Natural killer cell treated with Interleukin-12 subunit alpha and Interleukin-12 subunit beta and Interleukin-15 and Interleukin-18, amount 100 ng/mL, for 72 hours (primary cell): Measurements from ENCODE around the gene PDE9A. TPM values are rescaled to one million over a fixed set of nuclear protein-coding genes. Genes with fewer than 3 reads are reported as not detected.

Experiments
- ATAC-seq, 2 donors: fragments of 150-1000 bp; cut with Tn5 transposase in 1 of 2; sonication (Bioruptor Pico), chemical (Tn5 transposase) in 1 of 2; 2 replicates each; pipeline ENCODE4 v1.10.0; 2021
- DNase-seq: peaks from one replicate; pipeline ENCODE4 v3.0.0; 2022; ENCODE audit warnings: low spot score
- H3K27ac Mint-ChIP-seq, 2 donors: 1 replicate in 1 of 2; 2 replicates in 1 of 2; pipeline ENCODE4 v1.8.0; 2022; ENCODE audit warnings: mixed read lengths in 2 of 2, mild to moderate bottlenecking in 1 of 2, moderate library complexity in 1 of 2
- H3K27me3 Mint-ChIP-seq, 2 donors: 1 replicate in 1 of 2; 2 replicates in 1 of 2; pipeline ENCODE4 v1.8.0; 2022; ENCODE audit warnings: mixed read lengths in 2 of 2
- H3K36me3 Mint-ChIP-seq: one replicate; pipeline ENCODE4 v1.8.0; 2022; ENCODE audit warnings: mixed read lengths
- H3K4me1 Mint-ChIP-seq, 2 donors: 1 replicate in 1 of 2; 2 replicates in 1 of 2; pipeline ENCODE4 v1.8.0; 2022; ENCODE audit warnings: low read depth in 2 of 2, mixed read lengths in 2 of 2, mild to moderate bottlenecking in 1 of 2
- H3K4me3 Mint-ChIP-seq: one replicate; pipeline ENCODE4 v1.8.0; 2022; ENCODE audit warnings: mixed read lengths
- H3K9me3 Mint-ChIP-seq: 2 replicates; pipeline ENCODE4 v1.8.0; 2022; ENCODE audit warnings: mixed read lengths
- total RNA-seq, 2 donors: library from RNA; stranded (reverse); gene quantifications; one replicate each; pipeline ENCODE4 v1.2.3, GENCODE V29; 2022

PDE9A gene
- total RNA-seq, 2 donors from 2014 or later: 1.4 to 2.2 TPM

DNA sequence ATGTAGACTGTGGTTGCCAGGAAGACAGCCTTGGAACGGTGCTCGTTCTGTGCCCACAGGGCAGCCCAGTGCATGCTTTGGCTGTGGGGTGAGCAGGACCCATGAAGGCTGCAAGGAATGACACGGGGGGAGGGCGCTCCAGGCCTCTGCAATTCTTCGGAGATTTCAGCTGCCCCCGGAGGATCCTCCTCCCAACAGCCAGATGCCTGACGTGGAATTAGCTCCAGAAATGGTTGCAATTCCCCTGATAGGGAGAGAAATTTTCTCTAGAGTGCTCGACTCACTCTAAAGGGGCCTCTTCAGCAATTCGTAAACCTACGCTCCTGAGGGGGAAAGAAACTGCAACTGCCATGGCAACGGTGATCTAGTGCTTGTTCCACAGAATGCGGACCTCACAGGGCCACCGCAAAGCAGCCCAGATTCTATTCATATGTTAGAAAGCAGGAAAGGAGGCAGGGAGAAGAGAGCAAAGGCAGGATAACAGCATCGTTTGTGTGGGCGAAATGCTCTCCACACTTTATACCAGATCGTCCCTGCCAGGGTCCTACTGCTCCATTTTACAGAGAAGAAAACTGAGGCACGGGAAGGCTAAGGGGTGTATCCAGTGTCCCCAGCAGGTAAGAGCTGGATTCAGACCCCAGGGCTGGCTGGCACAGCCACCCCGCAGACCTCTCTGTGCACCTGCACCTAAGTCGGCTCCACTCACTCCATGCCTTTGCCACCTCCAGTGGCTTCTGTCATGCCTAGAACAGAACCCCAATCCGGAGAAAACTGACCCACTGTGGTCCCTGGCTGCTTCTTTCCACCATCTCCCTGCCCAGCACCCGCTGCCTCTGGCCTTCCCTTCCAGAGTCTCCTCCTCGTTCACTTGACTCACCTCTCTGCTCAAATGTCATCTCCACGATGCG is 11.9 kb upstream of the PDE9A start:
- peaks cover 7 to 17% of the 10 kb centered on the region in 2 donors for H3K27me3 Mint-ChIP-seq
- ATAC-seq (no peak), DNase-seq (no peak)
- H3K4me3 Mint-ChIP-seq: no peak overlapping the region
- H3K9me3 Mint-ChIP-seq: no peaks in the 10 kb centered on the region
- H3K36me3 Mint-ChIP-seq: no peaks in the 10 kb centered on the region
- no peak overlapping the region for H3K27ac Mint-ChIP-seq
- H3K4me1 Mint-ChIP-seq: no peaks in the 10 kb centered on the region

DNA sequence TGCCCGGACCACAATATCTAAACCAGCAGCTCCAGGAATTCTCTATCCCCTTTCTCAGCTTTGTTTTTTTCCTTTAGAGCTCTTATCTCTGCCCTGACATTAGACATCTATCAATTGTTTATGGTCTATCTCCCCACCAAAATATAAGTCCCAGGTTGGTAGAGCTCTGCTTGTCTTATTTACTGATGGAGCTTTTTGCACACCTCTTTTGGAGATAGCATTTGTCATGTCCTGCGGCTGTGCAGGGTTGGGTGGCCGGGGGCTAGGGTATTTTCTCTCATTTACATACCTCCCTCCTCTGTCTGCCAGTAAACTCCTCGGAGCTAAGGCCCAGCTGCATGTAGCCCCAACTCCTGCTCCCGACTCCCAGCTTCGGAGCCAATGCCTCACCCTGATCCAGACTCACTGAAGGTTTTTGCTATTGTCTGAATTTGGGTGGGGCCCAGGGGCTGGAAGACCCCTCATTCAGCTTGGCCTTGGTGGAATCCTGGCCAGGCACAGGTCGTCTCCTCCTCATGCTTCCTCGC is 11.1 kb upstream of the PDE9A start:
- DNase-seq: no peak
- H3K27ac Mint-ChIP-seq: no peak overlapping the region
- H3K27me3 Mint-ChIP-seq: peaks cover 7 to 17% of the 10 kb centered on the region in 2 donors
- H3K9me3 Mint-ChIP-seq: no peaks in the 10 kb centered on the region
- ATAC-seq: no peak
- no peaks in the 10 kb centered on the region for H3K36me3 Mint-ChIP-seq
- H3K4me1 Mint-ChIP-seq: no peaks in the 10 kb centered on the region
- no peak overlapping the region for H3K4me3 Mint-ChIP-seq

DNA sequence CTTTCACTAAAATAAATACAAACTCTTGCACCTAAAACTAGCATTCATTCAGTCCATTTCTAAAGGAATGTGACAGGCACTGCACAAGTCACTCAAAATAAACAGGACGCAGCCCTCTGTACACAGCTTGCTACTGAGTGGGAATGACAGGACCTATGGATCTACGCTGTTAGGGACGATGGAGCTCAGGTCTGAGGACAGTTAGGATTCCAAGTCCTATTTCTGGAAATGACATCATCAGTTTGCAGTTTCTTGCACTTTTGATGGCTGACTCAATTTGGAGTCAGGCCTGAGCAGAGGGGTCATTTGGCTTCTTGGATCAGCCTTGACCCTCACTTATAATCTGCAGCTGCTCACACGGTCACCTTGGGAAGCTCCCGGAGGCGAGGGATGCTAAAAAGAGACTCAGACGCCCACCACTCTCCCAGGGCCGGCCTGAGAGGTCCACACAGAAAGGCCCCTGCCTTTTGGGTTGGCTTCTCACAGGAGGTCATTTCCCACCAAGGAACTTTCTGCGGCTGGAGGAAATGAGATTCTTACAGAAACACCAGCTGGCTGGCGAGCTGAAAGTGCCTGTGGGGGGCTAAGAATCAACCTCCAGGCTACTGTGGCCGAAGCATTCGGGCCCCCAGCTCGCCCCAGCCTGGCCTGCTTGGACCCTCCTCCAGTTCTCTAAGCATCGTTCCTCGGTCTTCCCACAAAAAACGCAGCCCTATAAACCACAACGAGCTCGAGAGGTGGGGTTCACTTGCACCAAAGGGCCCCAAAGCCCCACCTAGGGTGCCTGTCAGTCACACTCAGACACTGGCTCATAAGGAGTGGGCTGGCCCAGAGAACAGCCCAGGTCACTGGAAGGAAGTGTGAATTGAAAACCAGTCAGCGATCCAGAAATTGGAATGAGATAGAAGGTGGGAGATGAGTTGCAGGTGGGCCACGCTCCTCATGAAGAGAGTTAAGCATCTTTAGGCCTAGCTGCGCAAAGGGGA is 8.9 kb upstream of the PDE9A start:
- no peak overlapping the region for H3K4me3 Mint-ChIP-seq
- no peak overlapping the region for H3K27ac Mint-ChIP-seq
- no peaks in the 10 kb centered on the region for H3K9me3 Mint-ChIP-seq
- H3K4me1 Mint-ChIP-seq: no peaks in the 10 kb centered on the region
- DNase-seq (no peak), ATAC-seq (no peak)
- H3K27me3 Mint-ChIP-seq: peaks cover 7 to 17% of the 10 kb centered on the region in 2 donors
- no peaks in the 10 kb centered on the region for H3K36me3 Mint-ChIP-seq

DNA sequence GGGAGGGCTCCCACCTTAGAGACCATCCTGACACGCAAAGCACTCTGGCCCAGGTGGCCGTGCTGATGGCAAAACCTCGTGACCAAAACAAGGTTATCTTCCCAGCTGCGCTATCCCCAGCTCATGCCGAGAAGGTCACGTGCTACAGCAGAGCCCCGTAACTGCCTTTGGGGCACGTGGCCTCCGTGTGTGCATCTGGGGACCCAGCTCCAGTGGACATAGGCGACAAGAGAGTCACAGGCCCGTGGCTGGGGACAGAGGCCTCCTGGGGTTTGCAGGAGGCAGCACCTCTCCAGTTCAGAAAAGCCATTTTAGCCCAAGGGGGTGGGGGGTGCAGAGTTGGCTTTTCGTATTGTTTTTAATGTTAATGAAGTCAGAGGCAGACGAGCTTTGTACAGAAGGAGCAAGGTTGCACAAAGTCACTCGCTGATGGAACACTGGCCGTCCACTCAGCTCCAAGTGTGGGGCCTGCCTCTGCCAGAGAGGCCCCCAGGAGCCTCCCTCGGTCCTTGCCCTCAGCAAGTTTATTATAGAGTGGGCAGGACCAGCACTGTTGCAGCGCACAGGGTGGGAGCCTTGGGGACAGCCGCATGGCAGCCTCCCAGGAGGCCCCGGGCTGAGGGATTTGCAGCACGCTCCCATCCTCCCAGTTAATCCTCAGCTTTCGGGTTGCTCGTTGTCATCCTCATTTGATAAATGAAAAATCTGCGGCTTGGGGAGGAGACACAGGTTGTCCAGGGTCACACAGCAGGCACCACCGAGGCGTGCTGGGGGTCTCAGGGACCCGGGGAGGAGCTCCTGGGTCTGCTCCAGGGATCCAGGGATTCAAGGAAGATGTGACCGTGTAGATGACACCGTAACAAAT is 8.0 kb upstream of the PDE9A start:
- Mint-ChIP-seq H3K27ac (no peak overlapping the region), H3K4me3 (no peak overlapping the region), H3K4me1 (no peaks in the 10 kb centered on the region), H3K9me3 (no peaks in the 10 kb centered on the region), H3K36me3 (no peaks in the 10 kb centered on the region), H3K27me3 (peaks cover 7 to 17% of the 10 kb centered on the region in 2 donors)
- ATAC-seq (no peak), DNase-seq (no peak)

DNA sequence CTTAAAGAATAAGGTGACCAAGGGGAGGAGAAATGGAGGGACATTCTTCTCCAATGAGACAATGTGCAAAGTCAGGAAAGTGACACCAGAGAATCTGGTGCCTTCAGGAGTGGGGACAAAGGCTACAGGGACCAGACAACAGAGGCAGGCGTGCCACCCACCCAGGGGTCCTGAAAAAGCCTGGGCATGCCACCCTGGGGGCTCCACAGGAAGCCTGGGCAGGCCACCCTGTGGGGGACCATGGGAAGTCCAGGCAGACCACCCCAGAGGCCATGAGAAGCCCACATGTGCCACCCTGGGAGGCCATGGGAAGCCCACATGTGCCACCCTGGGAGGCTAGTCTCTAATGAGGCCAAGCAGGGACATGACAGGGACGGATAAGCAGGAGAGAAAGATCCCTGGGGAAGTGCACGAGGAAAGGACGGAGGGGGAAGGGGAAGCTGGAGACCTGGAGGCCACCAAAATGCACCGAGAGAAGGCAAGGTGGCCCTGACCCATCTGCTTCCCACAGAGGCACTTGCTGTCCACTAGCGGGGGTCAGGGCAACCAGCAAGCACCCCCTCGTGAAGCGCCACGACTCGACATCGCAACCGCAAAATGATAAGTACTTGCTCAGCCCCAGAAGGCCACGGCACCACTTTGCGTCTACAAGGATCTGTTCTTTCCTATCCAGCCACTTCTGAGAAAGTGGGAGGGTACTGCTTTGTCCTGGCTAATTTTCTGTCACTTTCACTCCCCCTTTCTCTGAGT is 7.2 kb upstream of the PDE9A start:
- Mint-ChIP-seq H3K27ac (no peak overlapping the region), H3K4me3 (no peak overlapping the region), H3K9me3 (no peaks in the 10 kb centered on the region), H3K27me3 (peaks cover 11 to 21% of the 10 kb centered on the region in 2 donors), H3K4me1 (no peaks in the 10 kb centered on the region), H3K36me3 (no peaks in the 10 kb centered on the region)
- ATAC-seq (no peak), DNase-seq (no peak)

DNA sequence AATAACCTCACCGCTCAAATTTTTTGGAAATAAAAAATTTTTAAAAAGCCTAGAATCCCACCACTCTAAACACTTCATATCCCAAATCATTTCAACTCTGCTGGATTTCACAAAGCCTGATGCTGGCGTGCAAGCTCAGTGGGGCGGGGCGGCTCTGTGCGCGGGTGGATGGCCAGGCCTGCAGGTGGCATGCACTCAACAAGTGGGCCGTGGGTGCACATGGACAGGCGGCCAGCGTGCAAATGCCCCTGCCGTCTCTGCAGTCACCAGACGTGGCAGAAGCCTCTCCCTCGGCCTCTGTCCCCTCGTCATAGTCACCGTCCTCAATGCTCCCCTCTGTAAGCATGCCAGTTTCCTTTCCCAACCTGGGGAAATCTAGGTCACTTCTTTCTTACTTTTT is 6.6 kb upstream of the PDE9A start:
- no peak for DNase-seq

DNA sequence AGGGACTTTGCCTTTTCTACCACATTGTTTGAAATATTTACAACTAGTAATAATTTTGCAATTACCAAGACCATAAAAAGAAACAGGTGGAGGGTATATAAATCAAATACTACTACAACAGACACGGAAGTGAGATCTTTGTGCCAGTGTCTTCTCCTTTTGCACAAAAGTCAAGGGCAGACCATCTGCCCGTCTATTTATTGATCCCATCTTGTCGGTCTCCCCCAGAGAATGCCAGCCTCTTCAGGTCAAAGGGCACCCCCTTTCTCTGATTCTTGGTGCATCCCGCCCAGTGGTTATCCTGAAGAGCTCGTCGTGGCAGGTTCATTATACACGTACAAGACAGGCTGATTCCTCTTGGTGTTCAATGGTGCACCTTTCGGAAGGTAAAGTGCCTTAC is 4.8 kb upstream of the PDE9A start:
- H3K27ac Mint-ChIP-seq: no peak overlapping the region
- DNase-seq (no peak), ATAC-seq (no peak)
- peaks cover 11 to 15% of the 10 kb centered on the region in 2 donors for H3K27me3 Mint-ChIP-seq
- no peak overlapping the region for H3K4me3 Mint-ChIP-seq
- H3K36me3 Mint-ChIP-seq: no peaks in the 10 kb centered on the region
- H3K9me3 Mint-ChIP-seq: no peaks in the 10 kb centered on the region
- peaks cover 0 to 5% of the 10 kb centered on the region in 2 donors for H3K4me1 Mint-ChIP-seq

More for the DNA sequence above, 6.6 kb upstream of the PDE9A start:
- no peaks in the 10 kb centered on the region for H3K36me3 Mint-ChIP-seq
- no peak for ATAC-seq
- no peak overlapping the region for H3K27ac Mint-ChIP-seq
- H3K9me3 Mint-ChIP-seq: no peaks in the 10 kb centered on the region
- no peaks in the 10 kb centered on the region for H3K4me1 Mint-ChIP-seq
- peaks cover 14 to 20% of the 10 kb centered on the region in 2 donors for H3K27me3 Mint-ChIP-seq
- no peak overlapping the region for H3K4me3 Mint-ChIP-seq

DNA sequence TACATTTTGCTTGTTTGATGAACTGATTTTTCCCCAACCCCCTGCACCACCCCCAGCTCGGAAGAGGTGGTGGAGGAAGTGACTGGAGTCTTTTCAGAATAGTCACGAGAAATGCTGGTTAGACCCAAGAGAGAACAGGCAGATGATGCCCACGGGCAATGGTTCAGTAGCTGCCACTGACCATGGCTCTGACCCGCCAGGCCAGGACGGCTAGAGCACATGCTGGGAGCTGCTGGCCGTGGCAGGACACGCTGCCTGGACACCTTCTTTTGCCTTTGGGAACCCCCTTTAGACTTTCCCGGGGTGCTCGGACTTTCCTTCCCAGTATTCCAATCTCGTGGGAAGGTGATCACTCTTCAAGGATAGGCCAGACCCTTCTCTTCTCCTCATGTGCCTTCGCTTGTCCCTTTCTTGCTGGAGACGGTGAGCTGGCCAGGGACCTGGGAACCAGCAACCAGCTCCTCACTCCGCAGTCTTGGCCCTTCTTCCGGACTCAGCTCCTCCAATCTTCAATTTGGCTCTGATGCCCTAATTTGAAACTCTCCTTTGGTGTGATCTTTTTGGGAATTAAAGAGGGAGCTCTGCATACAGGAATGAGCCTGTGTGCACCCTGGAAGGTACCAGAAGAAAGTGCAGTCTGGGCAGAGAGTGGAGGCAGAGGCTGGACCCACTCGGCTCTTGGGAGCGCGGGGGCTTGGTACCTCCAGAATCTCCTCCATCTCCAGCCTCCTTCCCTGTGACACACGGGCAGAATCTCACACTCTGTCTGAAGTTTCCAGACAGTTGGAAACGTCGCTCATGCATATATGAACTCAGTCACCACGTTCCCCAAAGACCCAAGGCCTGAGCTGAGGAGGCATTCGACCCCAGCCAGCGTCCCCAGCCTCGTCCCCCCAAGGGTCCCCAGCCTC is 4.0 kb upstream of the PDE9A start:
- Mint-ChIP-seq H3K4me3 (no peak overlapping the region), H3K27ac (no peak overlapping the region), H3K36me3 (no peaks in the 10 kb centered on the region), H3K27me3 (peaks cover 11 to 15% of the 10 kb centered on the region in 2 donors), H3K9me3 (no peaks in the 10 kb centered on the region), H3K4me1 (peaks cover 0 to 5% of the 10 kb centered on the region in 2 donors)
- no peak for DNase-seq
- no peak for ATAC-seq

DNA sequence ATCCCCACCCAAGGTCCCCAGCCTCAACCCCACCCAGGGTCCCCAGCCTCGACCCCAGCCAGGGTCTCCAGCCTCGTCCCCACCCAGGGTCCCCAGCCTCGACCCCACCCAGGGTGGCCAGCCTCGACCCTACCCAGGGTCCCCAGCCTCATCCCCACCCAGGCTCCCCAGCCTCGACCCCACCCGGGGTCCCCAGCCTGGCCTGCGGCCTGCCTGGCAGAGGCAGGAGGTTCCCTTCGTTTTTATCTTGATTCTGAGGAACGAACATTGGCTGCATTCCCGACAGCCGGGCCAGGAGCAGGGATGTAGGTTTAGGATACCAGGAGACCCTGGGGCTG is 3.4 kb upstream of the PDE9A start:
- Mint-ChIP-seq H3K27me3 (peaks cover 13 to 20% of the 10 kb centered on the region in 2 donors), H3K36me3 (no peaks in the 10 kb centered on the region), H3K9me3 (no peaks in the 10 kb centered on the region), H3K4me1 (peaks cover 4 to 10% of the 10 kb centered on the region in 2 donors), H3K27ac (no peak overlapping the region), H3K4me3 (no peak overlapping the region)
- DNase-seq: no peak
- no peak for ATAC-seq

DNA sequence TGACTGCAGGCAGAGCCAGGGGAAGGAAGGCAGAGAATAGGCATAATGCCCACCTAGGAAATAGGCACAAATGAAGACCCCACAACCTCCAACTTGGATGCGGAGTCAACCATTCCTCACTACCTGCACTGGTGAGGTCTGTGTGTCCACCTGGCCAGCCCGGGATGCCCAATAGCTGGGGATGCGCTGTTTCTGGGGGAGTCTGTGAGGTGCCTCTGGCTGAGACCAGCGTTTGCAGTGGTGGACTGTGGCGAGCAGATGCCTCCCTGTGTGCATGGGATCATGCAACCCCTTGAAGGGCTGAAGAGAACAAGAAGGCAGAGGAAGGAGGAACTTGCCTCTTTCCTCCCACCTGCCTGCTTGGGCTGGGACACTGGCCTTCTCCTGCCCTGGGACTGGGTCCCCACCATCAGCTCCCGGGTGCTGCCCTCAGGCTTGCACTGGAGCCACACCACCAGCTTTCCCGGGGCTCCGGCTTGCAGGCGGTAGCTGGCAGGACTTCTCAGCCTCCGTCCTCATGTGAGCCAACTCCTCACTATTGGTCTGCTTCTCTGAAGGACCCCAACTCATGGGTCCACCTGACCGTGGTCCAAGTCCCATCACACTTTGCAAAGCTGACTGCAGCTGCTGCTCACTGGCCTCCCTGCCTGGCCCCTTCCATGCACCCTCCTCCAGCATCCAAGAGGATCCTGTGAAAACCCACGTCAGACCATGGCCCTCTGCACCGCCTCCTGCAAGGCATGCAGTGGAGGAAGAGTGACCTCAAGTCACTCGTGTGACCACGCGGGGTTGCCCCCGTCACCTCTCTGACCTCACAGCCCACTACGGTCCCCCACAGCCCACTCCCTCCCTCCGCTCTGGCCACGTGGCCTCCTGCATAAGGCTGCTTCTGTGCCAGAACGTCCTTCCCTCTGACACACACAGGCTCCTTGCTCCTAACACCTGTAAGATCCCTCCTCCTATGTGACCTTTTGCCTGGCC is 2.7 kb upstream of the PDE9A start:
- peaks cover 16 to 25% of the 10 kb centered on the region in 2 donors for H3K27me3 Mint-ChIP-seq
- ATAC-seq: no peak
- no peak overlapping the region for H3K4me3 Mint-ChIP-seq
- no peaks in the 10 kb centered on the region for H3K36me3 Mint-ChIP-seq
- no peak for DNase-seq
- no peak overlapping the region for H3K27ac Mint-ChIP-seq
- no peaks in the 10 kb centered on the region for H3K9me3 Mint-ChIP-seq
- H3K4me1 Mint-ChIP-seq: peaks cover 6 to 13% of the 10 kb centered on the region in 2 donors
